GM19043 (cell line): ENCODE measurements around the gene ST6GALNAC3.
"Not testable (repeated sequence)": the region's sequence is repeated elsewhere in the genome, so short reads cannot be mapped to it uniquely, and the experiment has no call there.

Source experiments
- ATAC-seq: cut with Tn5 transposase; IDR thresholded peaks from one replicate; pipeline ENCODE4 v1.9.1; 2021; ENCODE audit warnings: low read depth; ENCODE audit not compliant: unreplicated experiment

Gene ST6GALNAC3

DNA sequence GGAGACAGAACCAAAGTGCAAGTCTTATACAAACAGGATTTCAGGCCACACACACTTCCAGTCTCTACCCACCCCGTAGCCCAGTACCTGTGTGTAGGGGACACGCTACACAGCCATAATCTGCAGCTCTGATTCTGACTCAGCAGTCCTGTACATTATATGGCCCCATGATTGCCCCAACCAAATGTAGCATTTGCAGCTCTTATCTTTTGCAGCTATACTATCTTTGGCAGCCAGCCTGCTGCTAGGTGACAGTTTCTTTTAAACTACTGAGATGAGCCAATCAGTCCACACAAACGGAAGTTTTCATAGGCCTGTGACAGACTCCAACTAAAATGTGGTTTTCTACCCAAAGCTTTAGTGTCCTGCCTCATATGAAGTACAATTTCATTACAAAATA lies 533.2 kb downstream of the ST6GALNAC3 start:
- no peak for ATAC-seq

DNA sequence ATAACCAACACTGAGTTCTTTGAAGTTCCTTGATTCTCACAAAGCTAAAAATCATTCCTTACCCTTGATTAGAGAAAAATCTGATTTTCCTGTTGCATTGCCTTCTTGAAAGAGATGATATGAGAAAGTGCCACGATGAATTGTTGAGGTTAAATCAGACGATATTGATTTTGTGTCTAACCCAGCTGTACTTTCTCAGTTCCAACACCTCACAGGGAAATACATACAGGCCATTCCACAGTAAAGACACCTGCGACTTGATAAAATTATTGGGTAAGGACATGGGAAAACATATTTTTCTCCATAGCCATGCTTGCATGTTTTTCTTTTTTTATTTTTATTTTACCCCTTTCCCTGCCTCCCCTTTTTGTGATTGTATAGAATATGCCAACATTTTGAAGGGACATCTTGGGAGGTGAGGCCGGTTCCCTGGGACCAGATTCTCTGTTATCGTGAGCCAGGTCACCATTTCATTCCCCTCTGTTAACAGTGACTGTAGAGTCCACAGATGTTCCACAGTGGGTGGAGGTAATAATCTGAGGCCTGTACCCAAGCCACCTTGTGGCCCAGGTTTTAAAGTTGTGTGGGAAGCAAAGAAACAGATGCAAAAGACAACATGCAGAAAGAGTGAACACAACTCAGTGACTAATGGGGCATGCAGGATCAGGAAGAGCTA lies 537.4 kb downstream of the ST6GALNAC3 start:
- no peak for ATAC-seq

DNA sequence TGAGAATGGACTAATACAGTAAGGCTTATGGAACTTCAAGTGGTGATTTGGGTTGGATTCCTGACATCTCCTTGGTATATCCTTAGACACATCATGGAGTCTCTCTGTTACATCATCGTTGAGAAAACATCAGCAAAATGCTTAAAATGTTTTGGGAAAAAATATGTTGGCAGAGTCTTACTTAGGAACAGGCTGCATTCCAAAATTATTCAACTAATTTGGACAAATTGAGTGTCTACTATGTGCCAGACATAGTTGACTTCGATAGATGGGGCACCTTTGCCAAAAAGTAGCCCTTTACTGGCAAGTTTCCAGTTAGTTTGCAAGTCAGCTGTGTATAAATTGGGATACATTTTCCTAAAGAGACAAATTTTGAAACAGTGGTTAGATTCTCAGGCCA lies 539.3 kb downstream of the ST6GALNAC3 start:
- no peak for ATAC-seq

DNA sequence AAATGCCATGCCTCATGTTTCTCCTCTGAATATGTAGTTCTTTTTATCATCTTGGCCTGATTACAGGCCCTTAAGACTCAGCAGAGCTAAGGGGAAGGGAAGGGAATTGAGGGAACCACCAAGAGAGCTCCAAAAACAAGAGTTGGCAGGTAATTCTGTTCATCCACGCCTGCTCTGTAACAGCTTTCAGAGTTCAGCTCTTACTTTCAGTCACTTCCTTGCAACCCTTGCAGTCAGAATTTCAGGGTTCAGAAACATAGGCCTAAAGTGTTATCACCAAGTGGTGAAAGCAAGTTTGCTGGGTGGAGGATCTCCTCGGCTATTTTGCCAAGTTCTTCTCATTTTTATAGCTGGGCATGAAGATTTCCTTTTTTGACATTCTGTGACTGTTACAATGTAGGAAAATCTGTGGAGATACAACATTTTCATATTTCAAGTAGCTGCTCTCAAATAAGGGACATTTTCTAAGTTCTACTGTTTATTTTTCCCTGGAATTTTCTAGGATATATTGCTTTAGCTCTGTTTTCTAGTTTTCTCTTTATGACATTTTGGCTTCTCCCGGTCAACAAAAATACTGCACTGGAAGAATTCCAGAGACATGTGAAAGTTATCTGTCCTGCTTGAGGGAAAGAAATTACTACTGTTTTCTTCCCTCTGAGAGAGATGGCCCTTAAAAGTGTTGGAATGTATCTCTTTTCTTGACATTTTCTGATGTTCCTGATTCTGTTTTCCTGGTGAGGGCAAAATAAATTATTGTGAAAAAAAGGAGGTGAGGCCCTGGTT lies 540.9 kb downstream of the ST6GALNAC3 start:
- no peak for ATAC-seq

DNA sequence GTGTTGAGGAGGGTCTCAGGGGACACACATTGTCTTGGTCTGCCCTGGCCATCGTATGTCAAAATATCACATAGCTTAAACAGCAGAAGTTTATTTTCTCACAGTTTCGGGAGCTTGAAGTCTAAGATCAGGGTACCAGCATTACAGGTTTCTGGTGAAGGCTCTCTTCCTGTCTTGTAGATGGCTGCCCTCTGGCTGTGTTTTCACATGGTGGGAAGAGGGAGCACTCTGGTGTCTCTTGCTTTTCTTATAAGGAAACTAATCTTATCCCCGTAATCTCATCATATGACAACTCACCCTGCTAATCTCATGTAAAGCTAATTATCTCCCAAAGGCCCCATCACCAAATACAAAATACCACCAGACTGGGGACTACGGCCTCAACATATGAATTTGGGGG lies 545.8 kb downstream of the ST6GALNAC3 start:
- no peak for ATAC-seq

DNA sequence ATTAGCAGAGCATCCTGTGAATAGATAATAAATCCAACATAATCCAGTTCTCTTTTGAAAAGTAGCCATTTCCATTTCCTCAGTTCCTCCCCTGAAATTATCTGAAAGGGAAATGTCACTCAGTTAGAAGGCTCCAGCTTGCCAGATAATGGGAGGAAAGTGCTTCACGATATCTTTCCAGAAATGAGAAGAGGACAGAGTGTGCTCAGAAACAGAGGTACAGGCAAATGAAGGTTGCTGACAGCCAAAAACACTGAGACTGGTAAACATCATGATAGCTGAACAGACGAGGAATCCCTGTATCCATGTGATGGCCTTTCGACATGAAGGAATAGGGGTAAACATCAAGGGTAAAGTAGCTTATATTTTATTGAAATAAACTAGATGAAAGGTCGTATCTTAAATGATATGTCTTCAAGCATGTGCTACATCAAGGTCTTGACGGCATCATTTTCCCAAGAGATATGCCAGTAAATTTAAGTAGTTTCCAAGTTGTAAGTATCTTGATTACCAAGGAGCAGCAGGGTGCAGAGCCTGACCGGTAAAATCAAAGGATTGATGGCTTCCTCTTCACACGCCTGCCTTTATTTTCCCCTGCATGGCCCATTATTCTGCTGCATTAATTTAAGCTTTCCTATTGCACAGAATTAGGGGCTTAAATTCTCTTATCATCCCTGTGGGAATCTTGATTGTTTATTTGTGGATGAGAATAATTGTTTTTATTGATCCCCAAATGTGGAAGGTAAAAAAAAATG lies 548.4 kb downstream of the ST6GALNAC3 start:
- ATAC-seq = no peak

DNA sequence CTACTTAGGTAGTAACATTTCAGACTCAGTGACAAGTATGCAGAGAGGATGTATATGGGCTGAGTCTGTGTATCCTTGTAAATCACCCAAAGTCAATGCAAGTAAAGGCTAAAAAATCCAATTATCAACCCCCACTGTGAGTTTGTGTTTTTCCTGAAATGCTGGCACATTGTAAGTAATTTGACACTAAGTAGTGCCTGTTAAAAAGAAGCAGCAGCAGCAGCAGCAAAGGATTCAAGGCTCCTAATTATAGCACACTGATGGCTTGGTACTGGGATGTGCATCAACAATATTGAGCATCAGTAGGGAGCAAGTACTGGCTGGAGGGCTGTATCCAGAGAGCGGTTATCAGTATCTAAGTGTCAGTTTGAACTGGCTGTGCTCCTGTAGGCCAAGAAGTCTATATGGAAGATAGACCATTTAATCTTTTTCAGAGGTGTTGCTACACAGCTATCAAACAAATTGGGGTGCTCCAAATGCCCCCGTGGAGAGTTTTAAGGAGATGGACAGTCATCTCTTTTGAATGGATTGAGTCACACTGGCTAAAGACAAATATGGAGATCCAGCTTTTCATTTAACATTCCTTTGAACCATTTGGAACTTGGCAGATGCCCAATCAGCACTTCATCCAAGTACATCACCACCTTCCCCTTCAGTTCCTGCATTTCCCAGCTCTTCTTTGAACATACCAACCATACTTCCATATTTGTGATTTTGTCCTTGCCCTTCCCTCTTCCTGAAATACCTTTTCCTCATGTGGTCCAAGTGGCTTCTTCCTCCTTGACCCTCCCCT lies 551.5 kb downstream of the ST6GALNAC3 start:
- no peak for ATAC-seq

DNA sequence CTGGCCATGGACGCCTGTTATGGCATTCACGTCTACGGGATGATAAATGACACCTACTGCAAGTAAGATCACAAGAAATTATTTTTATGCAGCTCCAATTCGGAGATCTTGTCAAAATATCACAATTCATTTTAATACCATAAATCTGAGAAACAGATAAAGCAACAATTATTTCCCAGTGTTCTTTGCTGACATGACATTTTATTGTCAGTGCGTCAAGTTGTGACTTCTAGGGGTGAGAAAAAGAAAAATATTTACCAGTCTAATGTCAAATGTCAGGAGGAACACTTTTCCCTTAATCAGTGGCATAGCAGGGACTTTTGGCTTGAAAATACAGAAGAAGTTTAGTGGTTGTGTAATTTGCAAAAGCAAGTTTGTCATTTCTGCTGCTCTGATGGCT lies 553.0 kb downstream of the ST6GALNAC3 start:
- ATAC-seq = no peak

DNA sequence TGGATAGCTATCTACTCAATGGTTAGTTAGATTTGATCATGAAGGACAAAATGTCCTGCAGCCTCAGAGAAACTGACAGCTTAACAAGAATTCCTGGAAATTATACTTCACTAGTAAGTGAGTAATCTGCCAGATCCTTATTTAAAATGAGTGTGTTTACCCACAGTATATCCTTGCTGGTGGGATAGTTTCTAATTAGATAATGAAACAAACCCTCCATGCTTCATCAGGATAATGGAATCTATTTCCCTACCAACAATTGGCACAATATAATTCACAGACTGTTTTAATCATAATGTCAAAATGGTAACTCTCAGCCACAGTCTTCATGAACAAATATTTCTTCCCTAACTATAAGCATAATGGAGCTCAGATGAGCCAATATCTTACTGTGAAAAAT lies 553.4 kb downstream of the ST6GALNAC3 start:
- no peak for ATAC-seq

DNA sequence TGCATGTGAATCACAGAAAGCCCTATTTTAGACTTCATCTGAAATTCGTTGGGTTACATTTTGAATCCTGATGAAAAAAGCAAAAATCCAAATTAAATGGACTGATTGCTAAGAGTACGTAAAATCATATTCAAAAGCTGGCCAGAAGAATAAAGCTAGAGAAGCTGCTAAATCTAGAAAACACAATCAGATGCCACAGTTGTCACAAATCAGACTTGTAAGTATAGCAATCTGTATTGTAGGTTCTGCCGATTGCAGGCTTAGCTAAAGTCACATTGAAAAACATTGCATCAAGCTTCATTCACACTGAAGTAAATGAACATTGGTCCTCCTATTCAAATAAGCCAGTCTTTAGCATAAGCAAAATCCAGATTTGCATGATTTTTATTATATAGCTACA lies 557.6 kb downstream of the ST6GALNAC3 start:
- ATAC-seq = no peak

DNA sequence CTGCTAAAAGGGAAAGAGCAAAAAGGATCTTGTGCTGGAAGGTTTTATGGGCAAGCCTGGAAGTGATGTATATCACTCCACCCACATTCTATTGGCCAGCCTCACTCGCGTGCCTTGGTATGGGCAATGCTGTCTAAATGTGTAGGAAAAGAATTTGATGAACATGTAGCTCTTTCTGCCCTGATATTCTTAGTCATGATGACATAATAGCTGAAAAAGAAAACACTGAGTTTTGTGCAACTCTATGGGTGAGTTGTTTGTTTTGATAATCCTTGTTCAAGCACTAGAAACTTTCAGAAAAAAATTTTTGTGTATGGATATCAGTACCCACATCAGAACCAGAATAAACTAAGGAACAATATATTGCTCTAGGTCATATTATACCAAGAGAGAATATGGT lies 561.2 kb downstream of the ST6GALNAC3 start:
- ATAC-seq = no peak

DNA sequence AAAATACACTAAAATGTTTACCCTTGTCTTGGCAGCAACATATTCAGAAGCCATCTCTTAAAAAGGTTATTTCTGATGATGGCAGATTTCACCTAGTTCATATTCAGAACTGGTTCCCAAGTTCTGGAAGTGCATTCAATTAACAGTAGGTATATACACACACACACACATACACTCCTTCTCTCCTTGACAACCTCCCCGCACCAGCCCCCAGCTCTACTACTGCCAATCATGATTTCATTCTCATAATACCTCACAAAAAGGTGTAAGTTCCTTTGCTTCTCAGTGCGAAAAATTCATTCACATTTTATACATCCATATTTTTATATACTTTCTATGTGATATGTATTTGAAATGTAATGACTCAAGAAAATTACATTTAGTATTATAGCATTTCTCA lies 564.6 kb downstream of the ST6GALNAC3 start:
- no peak for ATAC-seq

DNA sequence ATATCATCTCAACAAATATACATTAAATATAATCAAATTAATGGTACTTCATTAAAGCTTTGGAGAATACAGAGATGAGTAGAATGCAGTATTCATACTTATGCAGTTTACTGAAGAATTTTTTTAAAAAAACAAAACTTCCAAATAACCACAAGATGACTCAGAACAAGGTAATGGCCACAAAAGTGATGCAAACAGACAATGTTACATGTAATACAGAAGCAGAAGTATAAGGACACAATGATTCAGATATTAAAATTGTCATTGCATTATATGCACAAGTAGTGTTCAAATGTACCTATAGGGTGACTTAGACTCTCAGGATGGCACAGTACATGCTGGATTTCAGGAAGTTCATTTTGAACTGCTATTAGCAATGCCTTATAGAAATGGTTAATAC lies 565.5 kb downstream of the ST6GALNAC3 start:
- no peak for ATAC-seq

DNA sequence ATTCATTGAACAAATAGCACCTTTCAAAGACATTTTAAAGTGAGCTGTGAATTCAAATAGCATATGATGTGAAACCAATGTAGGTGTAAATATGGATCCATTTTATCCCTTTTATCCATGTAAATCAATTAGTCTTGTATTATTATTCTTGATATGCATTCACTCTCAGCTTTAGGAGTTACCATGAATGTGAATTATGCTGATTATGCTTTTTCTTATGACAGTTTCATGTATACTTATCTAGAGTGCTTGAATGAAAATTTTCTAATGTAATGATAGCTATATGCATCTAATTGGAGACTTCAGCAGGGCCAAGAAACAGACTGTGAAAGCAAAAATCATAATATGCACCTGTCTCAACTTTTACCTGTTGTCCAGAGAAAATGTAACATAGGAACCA lies 566.2 kb downstream of the ST6GALNAC3 start:
- no peak for ATAC-seq

DNA sequence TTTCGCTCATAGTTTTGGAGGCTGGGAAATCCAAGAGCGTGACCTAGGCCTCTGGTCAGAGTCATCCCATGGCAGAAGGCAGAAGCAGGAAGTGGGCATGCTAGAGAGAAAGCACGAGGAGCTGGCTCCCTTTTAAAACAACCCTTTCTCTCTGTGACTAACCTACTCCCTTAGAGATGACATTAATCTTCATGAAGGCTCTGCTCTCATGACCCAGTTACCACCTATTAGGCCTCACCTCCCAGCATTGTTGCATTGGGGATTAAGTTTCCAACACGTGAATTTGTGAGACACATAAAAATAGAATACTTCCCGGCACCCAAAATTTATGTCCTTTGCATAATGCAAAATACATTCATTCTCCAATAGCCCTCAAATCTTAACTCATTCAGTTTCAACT lies 569.6 kb downstream of the ST6GALNAC3 start:
- no peak for ATAC-seq

DNA sequence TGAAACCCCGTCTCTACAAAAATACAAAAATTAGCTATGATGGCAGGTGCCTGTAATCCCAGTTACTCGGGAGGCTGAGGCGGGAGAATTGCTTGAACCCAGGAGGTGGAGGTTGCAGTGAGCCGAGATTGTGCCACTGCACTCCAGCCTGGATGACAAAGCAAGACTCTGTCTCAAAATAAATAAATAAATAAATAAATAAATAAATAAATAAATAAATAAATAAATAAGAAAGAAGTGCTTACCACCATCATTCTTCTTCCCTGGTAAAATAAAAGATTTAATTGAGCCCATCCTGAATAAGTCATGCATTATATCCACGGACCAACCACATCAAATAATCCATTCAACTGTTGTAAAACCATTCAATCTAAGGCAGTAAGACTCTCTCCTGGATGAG lies 578.3 kb downstream of the ST6GALNAC3 start:
- ATAC-seq = not testable (repeated sequence)

DNA sequence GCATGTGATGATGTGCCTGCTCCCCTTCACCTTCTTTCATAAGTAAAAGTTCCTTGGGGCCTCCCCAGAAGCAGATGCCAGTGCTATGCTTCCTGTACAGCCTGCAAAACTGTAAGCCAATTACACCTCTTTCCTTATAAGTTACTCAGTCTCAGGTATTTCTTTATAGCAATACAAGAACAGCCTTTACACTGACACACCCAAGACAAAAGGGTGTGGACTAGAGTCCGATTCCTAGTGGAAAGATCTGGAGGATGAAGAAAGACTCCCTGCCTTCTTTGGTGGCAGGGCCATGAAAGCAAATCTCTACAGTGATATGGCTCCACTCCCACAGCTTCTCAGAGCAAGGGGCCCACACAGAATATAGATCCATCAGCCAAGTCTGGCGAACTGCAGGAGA lies 583.1 kb downstream of the ST6GALNAC3 start:
- ATAC-seq = no peak

DNA sequence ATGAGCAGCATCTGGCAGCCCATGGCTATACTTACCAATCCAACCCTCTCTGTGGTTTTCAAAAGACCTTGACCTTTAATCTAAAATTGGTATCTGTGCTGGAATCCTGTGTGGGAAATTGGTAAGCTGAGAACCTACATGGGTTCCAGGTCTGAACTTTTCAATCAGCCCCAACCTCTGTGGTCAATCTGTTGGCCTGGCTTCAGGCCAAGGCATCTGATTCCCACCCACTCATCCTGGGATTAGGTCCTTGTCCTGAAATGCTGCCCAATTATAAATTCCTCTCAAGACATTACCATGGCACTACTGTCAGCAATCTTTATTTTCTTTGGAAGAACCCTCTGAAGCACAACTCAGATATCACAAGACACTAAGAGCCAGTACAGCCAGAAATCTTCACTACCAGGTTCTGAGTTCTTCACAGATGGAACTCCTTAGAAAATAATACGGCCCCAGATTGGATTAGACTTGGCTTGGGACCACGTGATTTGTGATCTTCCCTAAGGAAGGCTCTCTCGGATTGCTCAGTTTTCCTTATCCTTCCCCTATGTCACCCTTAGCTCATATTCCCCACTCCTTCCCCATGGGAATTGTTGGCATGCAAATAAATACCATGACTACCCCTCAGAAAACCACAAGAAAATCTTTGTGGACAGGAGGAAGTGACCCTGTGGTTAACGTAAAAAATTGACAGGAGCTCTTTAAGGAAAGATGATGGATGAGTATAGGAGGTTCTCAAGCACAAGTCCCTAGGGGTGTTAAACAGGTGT lies 584.8 kb downstream of the ST6GALNAC3 start:
- no peak for ATAC-seq

DNA sequence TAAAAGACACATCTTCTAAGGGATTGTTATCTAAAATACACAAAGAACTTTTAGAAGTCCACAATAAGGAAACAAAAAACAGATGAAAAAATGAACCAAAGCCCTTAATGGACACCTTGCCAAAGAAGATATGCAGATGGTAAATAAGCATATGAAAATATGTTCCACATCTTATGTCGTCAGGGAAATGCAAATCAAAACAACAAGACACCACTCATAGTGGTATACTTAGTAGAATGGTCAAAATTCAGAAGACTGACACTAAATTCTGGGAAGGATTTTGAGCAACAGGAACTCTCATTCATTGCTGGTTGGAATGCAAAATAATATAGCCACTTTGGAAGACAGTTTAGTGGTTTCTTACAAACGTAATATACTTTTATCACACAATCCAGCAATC lies 587.0 kb downstream of the ST6GALNAC3 start:
- no peak for ATAC-seq

DNA sequence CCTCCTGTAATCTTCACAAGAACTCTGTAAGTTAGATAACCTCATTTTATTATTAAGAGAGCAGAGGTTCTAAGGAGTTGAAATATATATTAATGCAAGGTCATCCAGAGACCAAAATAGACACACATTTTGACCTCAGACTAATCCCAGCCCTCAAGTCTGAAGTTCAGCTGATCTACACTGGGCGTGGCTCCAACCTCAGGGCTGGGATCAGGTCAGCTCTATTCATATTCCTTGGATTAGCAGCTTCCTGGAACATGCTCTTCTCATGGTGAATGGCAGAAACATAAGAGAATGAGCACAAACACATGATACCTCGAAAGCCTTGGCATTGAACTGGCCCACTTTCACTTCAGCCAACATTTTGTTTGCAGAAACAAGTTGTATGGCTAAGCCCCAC lies 592.0 kb downstream of the ST6GALNAC3 start:
- no peak for ATAC-seq
